C4-2B (cell line): ENCODE results near the gene PAX4.

Source experiments
- H3K27ac ChIP-seq: fragments of 450-650 bp; 2 replicates; pipeline ENCODE4 v1.5.1; 2017
- CTCF ChIP-seq: fragments of 450-650 bp; conservative IDR thresholded peaks from 2 replicates; pipeline ENCODE4 v1.5.1; 2017; ENCODE audit warnings: mild to moderate bottlenecking
- ZFX ChIP-seq: fragments of 450-650 bp; IDR thresholded peaks from 2 replicates; pipeline ENCODE4 v1.6.1; 2017

The PAX4 gene

GRCh38 chr7:127654404-127655394 is 36.8 kb upstream of the PAX4 start:
- H3K27ac ChIP-seq, result no peak overlapping the region
- TF ChIP-seq ZFX, result no peak
- TF ChIP-seq CTCF, result no peak

GRCh38 chr7:127653396-127653795 is 35.5 kb upstream of the PAX4 start:
- TF ChIP-seq CTCF (no peak), ZFX (no peak)
- H3K27ac ChIP-seq, result no peak overlapping the region; the same call in 1 of the 2 replicates

- peak overlapping the region; percentile 96 for H3K27ac ChIP-seq
- TF ChIP-seq CTCF, result no peak
- TF ChIP-seq ZFX, result no peak
These were observed 34.6 kb upstream of the PAX4 start for GRCh38 chr7:127652333-127653248.

GRCh38 chr7:127651556-127652332 is 33.8 kb upstream of the PAX4 start, which contains the start of gene SND1:
Gene SND1 (plus strand): TSS chr7:127652194. CDS start chr7:127652374, 180 bp downstream.
- TF ChIP-seq ZFX (peak; percentile 51), CTCF (no peak)
- peak within 1 kb of the TSS; percentile 96 for H3K27ac ChIP-seq

- peak overlapping the region; percentile 96 for H3K27ac ChIP-seq
- TF ChIP-seq ZFX (no peak), CTCF (no peak)
These were observed 33.1 kb upstream of the PAX4 start for GRCh38 chr7:127650847-127651555.

GRCh38 chr7:127648986-127649385 is 31.0 kb upstream of the PAX4 start:
- no peak overlapping the region for H3K27ac ChIP-seq
- TF ChIP-seq CTCF (no peak), ZFX (no peak)
